SK-N-MC (cell line): ENCODE measurements around the gene RALY.

Experiments used
- EZH2 ChIP-seq: fragments of 200-600 bp; sonication (generic); IDR thresholded peaks from one replicate; pipeline ENCODE4 v1.6.1; 2017; ENCODE audit warnings: antibody characterized with exemption
- POLR2AphosphoS5 ChIP-seq: IDR thresholded peaks from 2 replicates; pipeline ENCODE4 v1.6.1; 2012; ENCODE audit warnings: mild to moderate bottlenecking, low read depth, low read length, borderline replicate concordance

DNA sequence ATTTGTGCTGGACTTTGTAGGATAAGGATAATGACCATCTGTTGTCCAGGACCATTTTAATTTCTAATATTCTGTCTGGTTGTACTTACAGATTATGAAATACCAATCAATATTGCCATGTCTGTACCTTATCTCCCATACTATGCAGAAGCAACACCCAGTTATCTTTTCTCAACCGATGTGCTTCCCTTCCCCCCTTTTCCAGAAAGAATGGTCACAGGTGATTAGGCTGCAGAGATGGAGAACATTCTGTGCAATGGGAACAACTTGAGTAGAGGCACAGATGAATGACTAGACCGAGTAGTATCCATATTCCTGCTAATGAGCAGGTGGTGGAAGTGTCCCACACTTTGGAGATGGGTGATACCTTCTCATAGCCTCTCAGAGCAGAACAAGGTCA, 10.5 kb downstream of the RALY start:
- TF ChIP-seq POLR2AphosphoS5 (no peak), EZH2 (no peak)
